Measurements from ENCODE around the gene MUC5AC.
"Not testable (repeated sequence)": the region's sequence is repeated elsewhere in the genome, so short reads cannot be mapped to it uniquely, and the experiment has no call there.

Gene MUC5AC

DNA sequence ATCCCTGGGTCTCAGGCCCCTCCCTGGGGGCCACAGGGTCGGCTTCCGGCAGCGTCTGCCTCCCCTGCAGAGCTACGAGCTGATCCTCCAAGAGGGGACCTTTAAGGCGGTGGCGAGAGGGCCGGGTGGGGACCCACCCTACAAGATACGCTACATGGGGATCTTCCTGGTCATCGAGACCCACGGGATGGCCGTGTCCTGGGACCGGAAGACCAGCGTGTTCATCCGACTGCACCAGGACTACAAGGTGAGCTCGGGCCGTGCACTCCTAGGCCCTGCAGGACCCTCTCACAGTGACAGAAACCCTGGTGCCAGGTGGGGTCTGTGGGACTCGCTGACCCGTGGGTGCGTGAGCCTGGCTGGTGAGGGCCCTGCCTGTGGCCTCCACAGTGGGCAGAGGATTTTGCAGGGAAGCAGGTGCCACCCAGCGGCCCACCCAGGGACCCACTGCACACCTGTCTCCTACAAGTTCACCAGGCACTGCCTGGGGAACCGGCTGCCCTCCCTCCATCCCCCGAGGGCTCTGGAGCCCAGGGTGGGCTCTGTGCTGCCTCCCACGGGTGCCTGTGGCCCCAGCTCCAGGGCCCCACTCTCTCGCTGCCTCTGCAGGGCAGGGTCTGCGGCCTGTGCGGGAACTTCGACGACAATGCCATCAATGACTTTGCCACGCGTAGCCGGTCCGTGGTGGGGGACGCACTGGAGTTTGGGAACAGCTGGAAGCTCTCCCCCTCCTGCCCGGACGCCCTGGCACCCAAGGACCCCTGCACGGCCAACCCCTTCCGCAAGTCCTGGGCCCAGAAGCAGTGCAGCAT, 78.8 kb downstream of the MUC5AC start:
- DNase-seq (ENCODE audit: low spot score): peak; percentile 45

DNA sequence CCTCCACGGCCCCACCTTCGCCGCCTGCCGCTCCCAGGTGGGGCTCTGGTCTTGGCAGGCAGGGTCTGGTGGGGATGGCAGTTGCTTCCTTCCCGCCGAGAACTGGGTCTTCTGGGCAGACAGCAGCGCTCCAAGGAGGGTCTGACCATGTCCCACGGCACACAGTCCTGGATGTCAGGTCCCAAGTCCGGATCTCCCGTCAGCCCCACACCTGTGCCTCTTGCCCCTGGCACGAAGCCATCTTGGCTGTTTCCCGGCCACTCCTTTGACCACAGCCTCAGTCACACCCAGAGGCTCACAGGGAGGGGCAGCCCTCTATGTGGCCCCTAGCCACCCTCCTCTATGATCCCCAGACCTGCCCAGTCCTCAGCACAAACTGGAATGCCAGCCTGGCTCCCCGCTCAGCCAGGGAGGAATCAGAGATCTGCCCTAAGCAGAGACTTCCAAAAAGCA, 79.4 kb downstream of the MUC5AC start:
- DNase-seq (ENCODE audit: low spot score): peak; percentile 53

DNA sequence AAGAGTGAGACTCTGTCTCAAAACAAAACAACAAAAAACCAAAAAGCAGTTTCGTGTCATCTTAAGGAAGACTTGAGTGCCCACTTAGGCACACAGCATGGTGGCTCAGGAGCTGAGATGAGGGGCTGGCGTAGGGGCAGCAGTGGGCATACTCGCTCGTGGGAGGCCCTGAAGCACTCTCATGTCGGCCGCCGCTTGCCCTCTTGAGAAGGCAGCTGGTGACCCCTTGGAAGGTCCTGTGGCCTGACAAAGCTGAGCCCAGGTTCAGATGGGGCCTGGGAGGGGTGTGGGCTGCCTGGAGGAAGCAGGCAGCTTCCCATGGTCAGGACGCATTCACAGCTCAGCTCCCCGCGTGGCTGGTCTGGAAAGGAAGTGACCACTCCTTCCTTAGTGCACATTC, 80.1 kb downstream of the MUC5AC start:
- no peak for DNase-seq (ENCODE audit: low spot score)

DNA sequence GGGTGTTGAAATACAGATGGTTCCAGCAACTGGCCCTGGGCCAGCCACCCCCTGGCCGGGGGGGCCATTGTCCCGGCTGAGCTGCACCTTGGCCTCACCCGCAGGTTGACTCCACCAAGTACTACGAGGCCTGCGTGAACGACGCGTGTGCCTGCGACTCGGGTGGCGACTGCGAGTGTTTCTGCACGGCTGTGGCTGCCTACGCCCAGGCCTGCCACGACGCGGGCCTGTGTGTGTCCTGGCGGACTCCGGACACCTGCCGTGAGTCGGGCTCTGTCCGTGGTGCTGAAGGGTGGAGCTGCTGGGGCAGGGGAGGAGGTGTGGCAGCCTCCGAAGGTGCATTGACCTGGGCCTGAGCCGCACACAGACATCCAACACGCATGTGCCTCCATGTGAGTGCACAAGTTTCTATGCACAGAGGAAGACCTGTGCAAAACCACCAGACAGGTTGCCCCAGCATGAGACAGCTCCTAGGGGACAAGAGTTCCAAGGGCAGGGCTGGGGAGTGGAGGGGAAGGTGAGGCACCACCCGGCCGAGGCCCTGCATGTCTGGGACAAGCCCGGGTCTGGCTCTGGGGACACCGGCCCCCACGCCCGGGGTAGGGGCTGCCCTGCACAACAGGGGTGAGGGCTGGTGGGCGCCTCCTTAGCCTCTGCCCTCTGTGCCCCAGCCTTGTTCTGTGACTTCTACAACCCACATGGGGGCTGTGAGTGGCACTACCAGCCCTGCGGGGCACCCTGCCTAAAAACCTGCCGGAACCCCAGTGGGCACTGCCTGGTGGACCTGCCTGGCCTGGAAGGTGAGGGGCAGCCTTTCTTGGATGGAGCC, 81.2 kb downstream of the MUC5AC start:
- no peak for DNase-seq (ENCODE audit: low spot score)

DNA sequence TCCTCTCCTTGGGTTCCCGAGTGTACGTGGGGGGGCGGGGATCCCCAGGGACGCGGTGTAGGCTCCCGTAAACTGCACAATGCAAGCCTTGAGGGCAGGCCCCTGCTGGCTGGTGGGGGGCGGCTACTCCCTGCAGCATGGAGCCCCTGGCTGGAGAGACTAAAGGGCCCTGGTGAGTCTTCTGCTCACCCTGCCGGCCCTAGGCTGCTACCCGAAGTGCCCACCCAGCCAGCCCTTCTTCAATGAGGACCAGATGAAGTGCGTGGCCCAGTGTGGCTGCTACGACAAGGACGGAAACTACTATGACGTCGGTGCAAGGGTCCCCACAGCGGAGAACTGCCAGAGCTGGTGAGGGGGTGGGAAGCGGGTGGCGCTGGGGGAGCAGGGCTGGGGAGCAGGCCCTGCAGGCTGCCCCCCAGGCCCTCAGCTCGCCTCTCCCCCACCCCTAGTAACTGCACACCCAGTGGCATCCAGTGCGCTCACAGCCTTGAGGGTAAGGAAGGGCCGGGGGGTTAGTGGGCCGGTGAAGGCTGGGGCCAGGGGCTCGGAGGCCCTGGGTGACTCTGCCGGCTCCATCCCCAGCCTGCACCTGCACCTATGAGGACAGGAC, 81.9 kb downstream of the MUC5AC start:
- DNase-seq (ENCODE audit: low spot score): no peak

DNA sequence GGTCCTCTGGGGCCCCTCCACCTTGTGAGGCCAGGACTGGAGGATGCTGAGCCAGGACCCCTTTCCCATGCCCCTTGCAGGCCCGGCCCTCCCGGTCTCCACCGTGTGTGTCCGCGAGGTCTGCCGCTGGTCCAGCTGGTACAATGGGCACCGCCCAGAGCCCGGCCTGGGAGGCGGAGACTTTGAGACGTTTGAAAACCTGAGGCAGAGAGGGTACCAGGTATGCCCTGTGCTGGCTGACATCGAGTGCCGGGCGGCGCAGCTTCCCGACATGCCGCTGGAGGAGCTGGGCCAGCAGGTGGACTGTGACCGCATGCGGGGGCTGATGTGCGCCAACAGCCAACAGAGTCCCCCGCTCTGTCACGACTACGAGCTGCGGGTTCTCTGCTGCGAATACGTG, 83.0 kb downstream of the MUC5AC start:
- DNase-seq (ENCODE audit: low spot score): no peak

DNA sequence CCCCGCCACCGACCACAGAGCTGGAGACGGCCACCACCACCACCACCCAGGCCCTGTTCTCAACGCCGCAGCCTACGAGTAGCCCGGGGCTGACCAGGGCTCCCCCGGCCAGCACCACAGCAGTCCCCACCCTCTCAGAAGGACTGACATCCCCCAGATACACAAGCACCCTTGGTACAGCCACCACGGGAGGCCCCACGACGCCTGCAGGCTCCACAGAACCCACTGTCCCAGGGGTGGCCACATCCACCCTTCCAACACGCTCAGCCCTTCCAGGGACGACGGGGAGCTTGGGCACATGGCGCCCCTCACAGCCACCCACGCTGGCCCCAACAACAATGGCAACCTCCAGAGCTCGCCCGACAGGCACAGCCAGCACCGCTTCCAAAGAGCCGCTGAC, 84.0 kb downstream of the MUC5AC start:
- DNase-seq (ENCODE audit: low spot score): no peak

DNA sequence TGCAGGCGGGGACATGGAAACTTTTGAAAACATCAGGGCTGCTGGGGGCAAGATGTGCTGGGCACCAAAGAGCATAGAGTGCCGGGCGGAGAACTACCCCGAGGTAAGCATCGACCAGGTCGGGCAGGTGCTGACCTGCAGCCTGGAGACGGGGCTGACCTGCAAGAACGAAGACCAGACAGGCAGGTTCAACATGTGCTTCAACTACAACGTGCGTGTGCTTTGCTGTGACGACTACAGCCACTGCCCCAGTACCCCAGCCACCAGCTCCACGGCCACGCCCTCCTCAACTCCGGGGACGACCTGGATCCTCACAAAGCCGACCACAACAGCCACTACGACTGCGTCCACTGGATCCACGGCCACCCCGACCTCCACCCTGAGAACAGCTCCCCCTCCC, 84.5 kb downstream of the MUC5AC start:
- no peak for DNase-seq (ENCODE audit: low spot score)

DNA sequence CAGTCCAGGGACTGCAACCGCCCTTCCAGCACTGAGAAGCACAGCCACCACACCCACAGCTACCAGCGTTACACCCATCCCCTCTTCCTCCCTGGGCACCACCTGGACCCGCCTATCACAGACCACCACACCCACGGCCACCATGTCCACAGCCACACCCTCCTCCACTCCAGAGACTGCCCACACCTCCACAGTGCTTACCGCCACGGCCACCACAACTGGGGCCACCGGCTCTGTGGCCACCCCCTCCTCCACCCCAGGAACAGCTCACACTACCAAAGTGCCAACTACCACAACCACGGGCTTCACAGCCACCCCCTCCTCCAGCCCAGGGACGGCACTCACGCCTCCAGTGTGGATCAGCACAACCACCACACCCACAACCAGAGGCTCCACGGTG, 85.0 kb downstream of the MUC5AC start:
- not testable (repeated sequence) for DNase-seq (ENCODE audit: low spot score)

DNA sequence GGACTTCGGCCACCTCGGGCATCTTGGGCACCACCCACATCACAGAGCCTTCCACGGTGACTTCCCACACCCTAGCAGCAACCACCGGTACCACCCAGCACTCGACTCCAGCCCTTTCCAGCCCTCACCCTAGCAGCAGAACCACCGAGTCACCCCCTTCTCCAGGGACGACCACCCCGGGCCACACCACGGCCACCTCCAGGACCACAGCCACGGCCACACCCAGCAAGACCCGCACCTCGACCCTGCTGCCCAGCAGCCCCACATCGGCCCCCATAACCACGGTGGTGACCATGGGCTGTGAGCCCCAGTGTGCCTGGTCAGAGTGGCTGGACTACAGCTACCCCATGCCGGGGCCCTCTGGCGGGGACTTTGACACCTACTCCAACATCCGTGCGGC, 85.8 kb downstream of the MUC5AC start:
- not testable (repeated sequence) for DNase-seq (ENCODE audit: low spot score)

DNA sequence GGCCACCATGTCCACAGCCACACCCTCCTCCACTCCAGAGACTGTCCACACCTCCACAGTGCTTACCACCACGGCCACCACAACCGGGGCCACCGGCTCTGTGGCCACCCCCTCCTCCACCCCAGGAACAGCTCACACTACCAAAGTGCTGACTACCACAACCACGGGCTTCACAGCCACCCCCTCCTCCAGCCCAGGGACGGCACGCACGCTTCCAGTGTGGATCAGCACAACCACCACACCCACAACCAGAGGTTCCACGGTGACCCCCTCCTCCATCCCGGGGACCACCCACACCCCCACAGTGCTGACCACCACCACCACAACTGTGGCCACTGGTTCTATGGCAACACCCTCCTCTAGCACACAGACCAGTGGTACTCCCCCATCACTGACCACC, 86.8 kb downstream of the MUC5AC start:
- DNase-seq (ENCODE audit: low spot score): not testable (repeated sequence)

DNA sequence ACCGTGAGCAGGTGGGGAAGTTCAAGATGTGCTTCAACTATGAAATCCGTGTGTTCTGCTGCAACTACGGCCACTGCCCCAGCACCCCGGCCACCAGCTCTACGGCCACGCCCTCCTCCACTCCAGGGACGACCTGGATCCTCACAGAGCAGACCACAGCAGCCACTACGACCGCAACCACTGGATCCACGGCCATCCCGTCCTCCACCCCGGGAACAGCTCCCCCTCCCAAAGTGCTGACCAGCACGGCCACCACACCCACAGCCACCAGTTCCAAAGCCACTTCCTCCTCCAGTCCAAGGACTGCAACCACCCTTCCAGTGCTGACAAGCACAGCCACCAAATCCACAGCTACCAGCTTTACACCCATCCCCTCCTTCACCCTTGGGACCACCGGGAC, 88.0 kb downstream of the MUC5AC start:
- not testable (repeated sequence) for DNase-seq (ENCODE audit: low spot score)

DNA sequence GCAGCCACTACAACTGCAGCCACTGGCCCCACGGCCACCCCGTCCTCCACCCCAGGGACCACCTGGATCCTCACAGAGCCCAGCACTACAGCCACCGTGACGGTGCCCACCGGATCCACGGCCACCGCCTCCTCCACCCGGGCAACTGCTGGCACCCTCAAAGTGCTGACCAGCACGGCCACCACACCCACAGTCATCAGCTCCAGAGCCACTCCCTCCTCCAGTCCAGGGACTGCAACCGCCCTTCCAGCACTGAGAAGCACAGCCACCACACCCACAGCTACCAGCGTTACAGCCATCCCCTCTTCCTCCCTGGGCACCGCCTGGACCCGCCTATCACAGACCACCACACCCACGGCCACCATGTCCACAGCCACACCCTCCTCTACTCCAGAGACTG, 88.5 kb downstream of the MUC5AC start:
- not testable (repeated sequence) for DNase-seq (ENCODE audit: low spot score)

DNA sequence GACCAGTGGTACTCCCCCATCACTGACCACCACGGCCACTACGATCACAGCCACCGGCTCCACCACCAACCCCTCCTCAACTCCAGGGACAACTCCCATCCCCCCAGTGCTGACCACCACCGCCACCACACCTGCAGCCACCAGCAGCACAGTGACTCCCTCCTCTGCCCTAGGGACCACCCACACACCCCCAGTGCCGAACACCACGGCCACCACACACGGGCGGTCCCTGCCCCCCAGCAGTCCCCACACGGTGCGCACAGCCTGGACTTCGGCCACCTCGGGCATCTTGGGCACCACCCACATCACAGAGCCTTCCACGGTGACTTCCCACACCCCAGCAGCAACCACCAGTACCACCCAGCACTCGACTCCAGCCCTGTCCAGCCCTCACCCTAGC, 89.3 kb downstream of the MUC5AC start:
- not testable (repeated sequence) for DNase-seq (ENCODE audit: low spot score)

DNA sequence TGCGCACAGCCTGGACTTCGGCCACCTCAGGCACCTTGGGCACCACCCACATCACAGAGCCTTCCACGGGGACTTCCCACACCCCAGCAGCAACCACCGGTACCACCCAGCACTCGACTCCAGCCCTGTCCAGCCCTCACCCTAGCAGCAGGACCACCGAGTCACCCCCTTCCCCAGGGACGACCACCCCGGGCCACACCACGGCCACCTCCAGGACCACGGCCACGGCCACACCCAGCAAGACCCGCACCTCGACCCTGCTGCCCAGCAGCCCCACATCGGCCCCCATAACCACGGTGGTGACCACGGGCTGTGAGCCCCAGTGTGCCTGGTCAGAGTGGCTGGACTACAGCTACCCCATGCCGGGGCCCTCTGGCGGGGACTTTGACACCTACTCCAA, 91.2 kb downstream of the MUC5AC start:
- not testable (repeated sequence) for DNase-seq (ENCODE audit: low spot score)

DNA sequence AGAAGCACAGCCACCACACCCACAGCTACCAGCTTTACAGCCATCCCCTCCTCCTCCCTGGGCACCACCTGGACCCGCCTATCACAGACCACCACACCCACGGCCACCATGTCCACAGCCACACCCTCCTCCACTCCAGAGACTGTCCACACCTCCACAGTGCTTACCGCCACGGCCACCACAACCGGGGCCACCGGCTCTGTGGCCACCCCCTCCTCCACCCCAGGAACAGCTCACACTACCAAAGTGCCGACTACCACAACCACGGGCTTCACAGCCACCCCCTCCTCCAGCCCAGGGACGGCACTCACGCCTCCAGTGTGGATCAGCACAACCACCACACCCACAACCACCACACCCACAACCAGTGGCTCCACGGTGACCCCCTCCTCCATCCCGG, 92.7 kb downstream of the MUC5AC start:
- DNase-seq (ENCODE audit: low spot score): not testable (repeated sequence)

Measured in left forelimb (tissue), 1 donor.